ENCODE measurements around the gene MAPKAP1. TPM values are rescaled to one million over a fixed set of nuclear protein-coding genes. Genes with fewer than 3 reads are reported as not detected.
A peak's percentile ranks its signal among the peaks of the same experiment; 100 is the strongest.

MAPKAP1 gene
- total and polyA plus RNA-seq, 2 of the 13 experiments (the other 11 are each of a cell fraction or from before 2014, with no cell fraction given), result 45.0 to 64.3 TPM

DNA sequence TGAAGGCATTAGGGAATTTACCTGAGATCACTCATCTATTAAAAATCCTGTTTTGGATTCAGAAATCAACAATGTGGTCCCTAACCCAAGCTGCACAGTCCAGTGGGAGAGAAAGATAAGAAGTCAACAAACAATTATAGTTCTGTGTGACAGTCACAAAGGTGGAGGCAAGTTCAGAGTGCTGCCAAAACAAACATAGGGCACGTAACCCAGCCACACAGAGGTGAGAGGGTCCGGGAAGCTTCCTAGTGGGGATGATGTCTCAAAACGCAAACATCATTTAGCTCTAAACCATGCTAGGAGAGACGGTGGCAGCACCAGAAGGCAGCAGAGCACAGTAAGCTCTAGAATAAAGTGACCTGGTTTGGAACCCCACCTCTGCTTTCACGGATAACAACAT, 158.9 kb downstream of the MAPKAP1 start (continued):
- TF ChIP-seq, protein P1, sequence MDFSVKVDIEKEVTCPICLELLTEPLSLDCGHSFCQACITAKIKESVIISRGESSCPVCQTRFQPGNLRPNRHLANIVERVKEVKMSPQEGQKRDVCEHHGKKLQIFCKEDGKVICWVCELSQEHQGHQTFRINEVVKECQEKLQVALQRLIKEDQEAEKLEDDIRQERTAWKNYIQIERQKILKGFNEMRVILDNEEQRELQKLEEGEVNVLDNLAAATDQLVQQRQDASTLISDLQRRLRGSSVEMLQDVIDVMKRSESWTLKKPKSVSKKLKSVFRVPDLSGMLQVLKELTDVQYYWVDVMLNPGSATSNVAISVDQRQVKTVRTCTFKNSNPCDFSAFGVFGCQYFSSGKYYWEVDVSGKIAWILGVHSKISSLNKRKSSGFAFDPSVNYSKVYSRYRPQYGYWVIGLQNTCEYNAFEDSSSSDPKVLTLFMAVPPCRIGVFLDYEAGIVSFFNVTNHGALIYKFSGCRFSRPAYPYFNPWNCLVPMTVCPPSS (IDR thresholded peaks at IDR 0.05), result no peak
- no peak for TF ChIP-seq SMARCE1 (IDR thresholded peaks at IDR 0.05; ENCODE audit: borderline replicate concordance)
- no peak for TF ChIP-seq ZNF333 (CRISPR knock-in tag; IDR thresholded peaks at IDR 0.05; ENCODE audit: borderline replicate concordance)
- TF ChIP-seq, protein P2, sequence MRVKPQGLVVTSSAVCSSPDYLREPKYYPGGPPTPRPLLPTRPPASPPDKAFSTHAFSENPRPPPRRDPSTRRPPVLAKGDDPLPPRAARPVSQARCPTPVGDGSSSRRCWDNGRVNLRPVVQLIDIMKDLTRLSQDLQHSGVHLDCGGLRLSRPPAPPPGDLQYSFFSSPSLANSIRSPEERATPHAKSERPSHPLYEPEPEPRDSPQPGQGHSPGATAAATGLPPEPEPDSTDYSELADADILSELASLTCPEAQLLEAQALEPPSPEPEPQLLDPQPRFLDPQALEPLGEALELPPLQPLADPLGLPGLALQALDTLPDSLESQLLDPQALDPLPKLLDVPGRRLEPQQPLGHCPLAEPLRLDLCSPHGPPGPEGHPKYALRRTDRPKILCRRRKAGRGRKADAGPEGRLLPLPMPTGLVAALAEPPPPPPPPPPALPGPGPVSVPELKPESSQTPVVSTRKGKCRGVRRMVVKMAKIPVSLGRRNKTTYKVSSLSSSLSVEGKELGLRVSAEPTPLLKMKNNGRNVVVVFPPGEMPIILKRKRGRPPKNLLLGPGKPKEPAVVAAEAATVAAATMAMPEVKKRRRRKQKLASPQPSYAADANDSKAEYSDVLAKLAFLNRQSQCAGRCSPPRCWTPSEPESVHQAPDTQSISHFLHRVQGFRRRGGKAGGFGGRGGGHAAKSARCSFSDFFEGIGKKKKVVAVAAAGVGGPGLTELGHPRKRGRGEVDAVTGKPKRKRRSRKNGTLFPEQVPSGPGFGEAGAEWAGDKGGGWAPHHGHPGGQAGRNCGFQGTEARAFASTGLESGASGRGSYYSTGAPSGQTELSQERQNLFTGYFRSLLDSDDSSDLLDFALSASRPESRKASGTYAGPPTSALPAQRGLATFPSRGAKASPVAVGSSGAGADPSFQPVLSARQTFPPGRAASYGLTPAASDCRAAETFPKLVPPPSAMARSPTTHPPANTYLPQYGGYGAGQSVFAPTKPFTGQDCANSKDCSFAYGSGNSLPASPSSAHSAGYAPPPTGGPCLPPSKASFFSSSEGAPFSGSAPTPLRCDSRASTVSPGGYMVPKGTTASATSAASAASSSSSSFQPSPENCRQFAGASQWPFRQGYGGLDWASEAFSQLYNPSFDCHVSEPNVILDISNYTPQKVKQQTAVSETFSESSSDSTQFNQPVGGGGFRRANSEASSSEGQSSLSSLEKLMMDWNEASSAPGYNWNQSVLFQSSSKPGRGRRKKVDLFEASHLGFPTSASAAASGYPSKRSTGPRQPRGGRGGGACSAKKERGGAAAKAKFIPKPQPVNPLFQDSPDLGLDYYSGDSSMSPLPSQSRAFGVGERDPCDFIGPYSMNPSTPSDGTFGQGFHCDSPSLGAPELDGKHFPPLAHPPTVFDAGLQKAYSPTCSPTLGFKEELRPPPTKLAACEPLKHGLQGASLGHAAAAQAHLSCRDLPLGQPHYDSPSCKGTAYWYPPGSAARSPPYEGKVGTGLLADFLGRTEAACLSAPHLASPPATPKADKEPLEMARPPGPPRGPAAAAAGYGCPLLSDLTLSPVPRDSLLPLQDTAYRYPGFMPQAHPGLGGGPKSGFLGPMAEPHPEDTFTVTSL (CRISPR knock-in tag; IDR thresholded peaks at IDR 0.05; ENCODE audit: borderline replicate concordance), result peak; percentile 90
- no peak for TF ChIP-seq ZNF589 (CRISPR knock-in tag; conservative IDR thresholded peaks at IDR 0.05)
- no peak for TF ChIP-seq SYNCRIP (IDR thresholded peaks at IDR 0.05; ENCODE audit: insufficient read depth, low read depth, low read length)
- no peak for TF ChIP-seq HMGA1 (CRISPR knock-in tag; conservative IDR thresholded peaks at IDR 0.05)
- TF ChIP-seq ZNF3 (CRISPR knock-in tag; IDR thresholded peaks at IDR 0.05), result no peak
- TF ChIP-seq ZNF451 (CRISPR knock-in tag; IDR thresholded peaks at IDR 0.05), result no peak
- TF ChIP-seq, protein P3, sequence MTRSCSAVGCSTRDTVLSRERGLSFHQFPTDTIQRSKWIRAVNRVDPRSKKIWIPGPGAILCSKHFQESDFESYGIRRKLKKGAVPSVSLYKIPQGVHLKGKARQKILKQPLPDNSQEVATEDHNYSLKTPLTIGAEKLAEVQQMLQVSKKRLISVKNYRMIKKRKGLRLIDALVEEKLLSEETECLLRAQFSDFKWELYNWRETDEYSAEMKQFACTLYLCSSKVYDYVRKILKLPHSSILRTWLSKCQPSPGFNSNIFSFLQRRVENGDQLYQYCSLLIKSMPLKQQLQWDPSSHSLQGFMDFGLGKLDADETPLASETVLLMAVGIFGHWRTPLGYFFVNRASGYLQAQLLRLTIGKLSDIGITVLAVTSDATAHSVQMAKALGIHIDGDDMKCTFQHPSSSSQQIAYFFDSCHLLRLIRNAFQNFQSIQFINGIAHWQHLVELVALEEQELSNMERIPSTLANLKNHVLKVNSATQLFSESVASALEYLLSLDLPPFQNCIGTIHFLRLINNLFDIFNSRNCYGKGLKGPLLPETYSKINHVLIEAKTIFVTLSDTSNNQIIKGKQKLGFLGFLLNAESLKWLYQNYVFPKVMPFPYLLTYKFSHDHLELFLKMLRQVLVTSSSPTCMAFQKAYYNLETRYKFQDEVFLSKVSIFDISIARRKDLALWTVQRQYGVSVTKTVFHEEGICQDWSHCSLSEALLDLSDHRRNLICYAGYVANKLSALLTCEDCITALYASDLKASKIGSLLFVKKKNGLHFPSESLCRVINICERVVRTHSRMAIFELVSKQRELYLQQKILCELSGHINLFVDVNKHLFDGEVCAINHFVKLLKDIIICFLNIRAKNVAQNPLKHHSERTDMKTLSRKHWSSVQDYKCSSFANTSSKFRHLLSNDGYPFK (CRISPR knock-in tag; IDR thresholded peaks at IDR 0.05; ENCODE audit: borderline replicate concordance), result no peak
- TF ChIP-seq ZNF75D (CRISPR knock-in tag; IDR thresholded peaks at IDR 0.05; ENCODE audit: borderline replicate concordance), result no peak
- TF ChIP-seq SOX5 (CRISPR knock-in tag; IDR thresholded peaks at IDR 0.05; ENCODE audit: borderline replicate concordance), result peak; percentile 93
- TF ChIP-seq POGZ (CRISPR knock-in tag; IDR thresholded peaks at IDR 0.05), result peak; percentile 78
- no peak for TF ChIP-seq KLF15 (CRISPR knock-in tag; IDR thresholded peaks at IDR 0.05; ENCODE audit: borderline replicate concordance)
- no peak for TF ChIP-seq ZNF577 (CRISPR knock-in tag; IDR thresholded peaks at IDR 0.05; ENCODE audit: borderline replicate concordance, low read depth)
- TF ChIP-seq ZNF326 (CRISPR knock-in tag; IDR thresholded peaks at IDR 0.05; ENCODE audit: borderline replicate concordance), result no peak
- TF ChIP-seq RBM22 (optimal IDR thresholded peaks at IDR 0.05; ENCODE audit: low read length), result peak; percentile 20
- TF ChIP-seq, protein P4, sequence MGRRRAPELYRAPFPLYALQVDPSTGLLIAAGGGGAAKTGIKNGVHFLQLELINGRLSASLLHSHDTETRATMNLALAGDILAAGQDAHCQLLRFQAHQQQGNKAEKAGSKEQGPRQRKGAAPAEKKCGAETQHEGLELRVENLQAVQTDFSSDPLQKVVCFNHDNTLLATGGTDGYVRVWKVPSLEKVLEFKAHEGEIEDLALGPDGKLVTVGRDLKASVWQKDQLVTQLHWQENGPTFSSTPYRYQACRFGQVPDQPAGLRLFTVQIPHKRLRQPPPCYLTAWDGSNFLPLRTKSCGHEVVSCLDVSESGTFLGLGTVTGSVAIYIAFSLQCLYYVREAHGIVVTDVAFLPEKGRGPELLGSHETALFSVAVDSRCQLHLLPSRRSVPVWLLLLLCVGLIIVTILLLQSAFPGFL (CRISPR knock-in tag; IDR thresholded peaks at IDR 0.05), result no peak
- TF ChIP-seq PHF21A (CRISPR knock-in tag; IDR thresholded peaks at IDR 0.05), result peak; percentile 64; the same call in 1 of the 2 replicates
- no peak for TF ChIP-seq ZNF329 (CRISPR knock-in tag; IDR thresholded peaks at IDR 0.05; ENCODE audit: low read depth)
- TF ChIP-seq HNRNPK (IDR thresholded peaks at IDR 0.05; ENCODE audit: low read depth, low read length, poor library complexity, severe bottlenecking), result no peak

Data from HepG2 (cell line).